HG03571 (cell line): ENCODE data around the gene PLEKHS1.
"Not testable (repeated sequence)": the region's sequence is repeated elsewhere in the genome, so short reads cannot be mapped to it uniquely, and the experiment has no call there.

Source experiments
- ATAC-seq: cut with Tn5 transposase; IDR thresholded peaks from one replicate; pipeline ENCODE4 v1.9.1; 2021; ENCODE audit not compliant: unreplicated experiment

PLEKHS1 gene

GRCh38 chr10:113739577-113739976 lies 11.9 kb upstream of the PLEKHS1 start:
- no peak for ATAC-seq

DNA sequence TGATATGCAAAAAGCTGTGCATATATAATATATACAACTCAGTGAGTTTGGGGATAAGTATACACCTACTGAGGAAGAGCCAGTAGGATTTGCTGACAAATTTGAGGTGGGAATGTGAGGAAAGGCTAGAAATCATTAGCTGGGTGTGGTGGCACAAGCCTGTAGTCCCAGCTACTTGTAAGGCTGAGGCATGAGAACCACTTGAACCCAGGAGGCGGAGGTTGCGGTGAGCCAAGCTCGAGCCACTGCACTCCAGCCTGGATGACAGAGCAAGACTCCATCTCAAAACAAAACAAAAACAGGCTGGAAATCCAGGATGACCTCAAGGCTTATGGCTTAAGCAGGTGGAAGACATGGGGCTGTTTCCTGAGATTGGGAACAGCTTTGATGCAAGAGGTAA lies 10.6 kb upstream of the PLEKHS1 start:
- no peak for ATAC-seq

DNA sequence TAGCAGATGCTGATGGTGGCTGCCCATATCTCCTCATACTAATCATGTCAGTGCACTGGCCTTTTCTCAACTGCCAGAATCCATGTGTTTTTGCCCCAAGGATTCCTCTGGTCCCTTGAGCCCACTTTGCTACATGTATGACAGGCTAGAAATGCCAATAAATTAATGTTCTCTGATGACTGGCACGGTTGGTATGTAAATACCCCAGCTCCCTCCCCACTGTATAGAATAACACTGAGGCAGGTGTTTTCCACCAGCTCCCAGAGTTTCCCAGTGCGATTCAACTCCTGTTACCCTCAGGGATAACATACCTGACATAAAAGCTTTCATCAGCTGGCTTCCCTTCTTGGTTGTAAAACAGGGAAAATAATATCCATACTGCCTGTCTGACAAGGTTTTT lies 9.0 kb upstream of the PLEKHS1 start:
- no peak for ATAC-seq

- ATAC-seq, result no peak
Observed at GRCh38 chr10:113743594-113743993, 7.9 kb upstream of the PLEKHS1 start.

- no peak for ATAC-seq
Observed at GRCh38 chr10:113745374-113745773, 6.1 kb upstream of the PLEKHS1 start.

GRCh38 chr10:113746217-113746957 lies 5.1 kb upstream of the PLEKHS1 start:
- no peak for ATAC-seq

- no peak for ATAC-seq
Observed at GRCh38 chr10:113752553-113752952, 1.1 kb downstream of the PLEKHS1 start.

DNA sequence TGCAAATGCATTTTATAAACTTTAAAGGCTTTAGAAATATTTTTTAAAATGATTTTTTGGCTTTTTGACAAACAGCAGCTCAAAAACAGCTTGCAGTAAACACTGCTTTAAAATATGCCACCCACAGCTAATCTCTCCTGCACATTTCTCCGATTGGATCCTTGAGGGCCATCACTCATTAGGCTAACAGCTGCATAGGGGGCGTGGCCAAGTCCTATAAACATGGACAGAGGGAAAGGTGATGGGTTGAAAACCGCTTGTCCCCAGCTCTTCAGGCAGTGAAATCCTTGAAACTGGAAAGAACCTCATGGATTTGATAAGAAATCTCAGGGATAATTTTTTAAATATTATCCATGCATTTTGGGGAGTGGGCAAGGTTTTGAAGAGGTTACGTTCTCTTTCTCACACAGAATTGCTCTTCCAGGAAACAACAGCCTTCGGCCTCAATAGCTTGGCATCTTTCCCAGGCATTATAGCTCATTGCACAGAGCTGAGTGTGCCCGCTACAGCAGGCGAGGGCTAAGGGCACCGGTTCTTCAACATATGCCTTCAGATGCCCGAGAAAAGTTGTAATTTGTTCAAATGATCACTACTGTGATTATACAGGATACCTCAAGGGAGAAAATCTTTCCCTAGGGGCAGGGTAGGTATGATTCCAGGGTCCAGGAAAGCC lies 1.7 kb downstream of the PLEKHS1 start:
- no peak for ATAC-seq

DNA sequence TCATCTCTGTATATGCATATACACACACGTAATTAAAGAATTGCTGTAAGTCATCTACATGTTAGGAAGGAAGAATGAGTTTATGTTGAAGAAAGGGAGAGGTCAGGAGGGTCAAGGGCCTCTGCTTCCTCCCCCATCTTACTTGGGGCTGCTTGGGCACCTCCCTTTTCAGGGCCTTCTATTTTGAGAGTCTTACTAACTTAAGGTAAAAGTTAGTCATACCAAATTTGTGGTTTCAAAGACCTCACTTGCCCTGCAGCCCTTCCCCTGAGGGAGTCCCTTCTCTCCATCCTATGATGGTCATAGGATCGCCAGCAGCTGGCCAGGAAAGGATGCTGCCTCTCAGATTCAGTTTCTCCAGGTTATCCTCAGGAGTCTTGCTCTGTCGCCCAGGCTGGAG lies 2.6 kb downstream of the PLEKHS1 start:
- ATAC-seq, result no peak

GRCh38 chr10:113754768-113755167 lies 3.3 kb downstream of the PLEKHS1 start:
- ATAC-seq, result no peak

GRCh38 chr10:113756940-113757543 lies 5.6 kb downstream of the PLEKHS1 start:
- ATAC-seq, result no peak

- no peak for ATAC-seq
Observed at GRCh38 chr10:113762083-113762482, 10.6 kb downstream of the PLEKHS1 start.

- ATAC-seq, result no peak
Observed at GRCh38 chr10:113764582-113764981, 13.1 kb downstream of the PLEKHS1 start.

GRCh38 chr10:113765910-113766309 lies 14.4 kb downstream of the PLEKHS1 start:
- ATAC-seq, result no peak

DNA sequence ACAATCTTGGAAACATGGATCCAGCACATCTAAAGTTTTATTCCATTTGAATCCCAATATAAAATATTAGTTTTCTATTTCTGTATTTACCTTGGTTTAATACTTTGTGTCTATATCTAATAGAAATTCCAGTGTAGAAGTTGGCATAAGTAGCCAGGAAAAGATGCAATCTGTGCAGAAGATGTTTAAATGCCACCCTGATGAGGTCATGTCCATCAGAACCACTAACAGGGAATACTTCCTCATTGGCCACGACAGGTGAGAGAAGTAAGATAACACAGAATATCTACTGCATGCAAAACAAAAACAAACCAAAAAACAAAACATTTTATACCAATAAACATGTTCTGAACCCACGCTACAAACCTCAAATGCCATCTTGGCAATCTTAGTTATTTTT lies 15.7 kb downstream of the PLEKHS1 start:
- ATAC-seq, result no peak

DNA sequence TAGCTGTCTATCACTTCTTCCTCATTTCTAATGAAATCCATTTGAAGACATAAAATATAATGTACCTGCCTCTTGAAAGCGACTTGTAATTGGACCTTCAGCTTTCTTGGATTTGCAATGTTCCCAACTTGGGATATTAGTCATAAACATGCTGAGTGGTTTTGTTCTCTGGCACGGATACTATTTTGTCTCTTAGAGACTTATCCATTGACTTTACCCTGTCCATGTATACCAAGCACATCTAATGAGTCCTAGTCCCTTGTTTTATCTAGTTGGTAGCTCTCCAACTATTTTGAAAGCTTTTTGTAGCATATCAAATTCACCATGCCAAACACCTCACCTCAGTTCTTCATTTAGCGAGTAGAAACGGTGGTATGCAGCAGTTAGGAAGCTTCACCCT lies 18.9 kb downstream of the PLEKHS1 start:
- no peak for ATAC-seq

GRCh38 chr10:113771131-113771530 lies 19.6 kb downstream of the PLEKHS1 start:
- not testable (repeated sequence) for ATAC-seq

GRCh38 chr10:113775686-113776294 lies 24.3 kb downstream of the PLEKHS1 start:
- no peak for ATAC-seq

GRCh38 chr10:113776553-113776952 lies 25.1 kb downstream of the PLEKHS1 start:
- ATAC-seq, result no peak

GRCh38 chr10:113780681-113781250 lies 29.3 kb downstream of the PLEKHS1 start:
- ATAC-seq, result no peak

GRCh38 chr10:113782367-113782766 lies 30.9 kb downstream of the PLEKHS1 start:
- no peak for ATAC-seq
